Activated naive CD8-positive, alpha-beta T cell (primary cell): ENCODE results near the gene MYRFL.

ENCODE experiments used
- H3K27ac Mint-ChIP-seq: one replicate; pipeline ENCODE4 v1.8.0; 2021; ENCODE audit warnings: mixed read lengths
- H3K27me3 Mint-ChIP-seq: one replicate; pipeline ENCODE4 v1.8.0; 2021; ENCODE audit warnings: mixed read lengths
- H3K36me3 Mint-ChIP-seq: one replicate; pipeline ENCODE4 v1.8.0; 2021; ENCODE audit warnings: mixed read lengths
- H3K4me1 Mint-ChIP-seq: one replicate; pipeline ENCODE4 v1.8.0; 2021; ENCODE audit warnings: low read depth, mixed read lengths
- H3K4me3 Mint-ChIP-seq: one replicate; pipeline ENCODE4 v1.8.0; 2021; ENCODE audit warnings: mild to moderate bottlenecking, mixed read lengths
- H3K9me3 Mint-ChIP-seq: one replicate; pipeline ENCODE4 v1.8.0; 2021; ENCODE audit warnings: low read depth, mixed read lengths

Gene MYRFL

DNA sequence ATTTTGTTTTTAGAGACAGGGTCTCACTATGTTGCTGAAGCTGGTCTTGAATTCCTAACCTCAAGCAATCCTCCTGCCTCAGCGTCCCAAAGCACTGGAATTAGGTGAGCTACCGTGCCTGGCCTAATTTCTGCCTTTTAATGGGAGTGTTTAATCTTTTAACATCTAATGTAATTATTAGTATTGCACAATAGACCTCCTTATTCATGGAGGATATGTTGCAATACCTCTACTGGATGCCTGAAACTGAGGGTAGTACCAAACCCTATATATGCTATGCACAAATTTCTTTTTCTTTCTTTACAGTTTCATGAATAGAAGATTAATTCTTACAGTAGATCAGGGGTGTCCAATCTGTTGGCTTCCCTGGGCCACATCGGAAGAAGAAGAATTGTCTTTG, 47.8 kb downstream of the MYRFL start:
- Mint-ChIP-seq H3K4me3 (no peak overlapping the region), H3K27ac (no peak overlapping the region), H3K27me3 (peaks cover 11% of the 10 kb centered on the region), H3K4me1 (no peaks in the 10 kb centered on the region), H3K9me3 (no peaks in the 10 kb centered on the region), H3K36me3 (no peaks in the 10 kb centered on the region)

DNA sequence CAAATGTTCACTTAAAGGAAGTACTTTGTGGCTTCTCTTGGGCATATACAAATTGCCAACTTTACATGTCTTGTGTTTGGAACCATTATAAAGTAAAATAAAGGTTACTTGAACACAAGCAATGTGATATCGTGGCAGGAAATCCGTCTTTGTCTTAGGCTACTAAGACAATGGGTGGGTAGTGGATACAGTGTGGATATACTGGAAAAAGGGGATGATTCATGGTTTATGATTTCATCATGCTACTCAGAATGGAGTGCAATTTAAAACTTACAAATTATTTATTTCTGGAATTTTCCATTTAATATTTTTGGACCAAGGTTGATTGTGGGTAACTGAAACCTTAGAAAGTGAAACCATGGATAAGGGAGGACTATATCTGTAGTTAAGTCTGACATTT, 48.4 kb downstream of the MYRFL start:
- H3K36me3 Mint-ChIP-seq: no peaks in the 10 kb centered on the region
- no peak overlapping the region for H3K27ac Mint-ChIP-seq
- no peak overlapping the region for H3K4me3 Mint-ChIP-seq
- no peaks in the 10 kb centered on the region for H3K4me1 Mint-ChIP-seq
- H3K9me3 Mint-ChIP-seq: no peaks in the 10 kb centered on the region
- H3K27me3 Mint-ChIP-seq: peaks cover 12% of the 10 kb centered on the region

DNA sequence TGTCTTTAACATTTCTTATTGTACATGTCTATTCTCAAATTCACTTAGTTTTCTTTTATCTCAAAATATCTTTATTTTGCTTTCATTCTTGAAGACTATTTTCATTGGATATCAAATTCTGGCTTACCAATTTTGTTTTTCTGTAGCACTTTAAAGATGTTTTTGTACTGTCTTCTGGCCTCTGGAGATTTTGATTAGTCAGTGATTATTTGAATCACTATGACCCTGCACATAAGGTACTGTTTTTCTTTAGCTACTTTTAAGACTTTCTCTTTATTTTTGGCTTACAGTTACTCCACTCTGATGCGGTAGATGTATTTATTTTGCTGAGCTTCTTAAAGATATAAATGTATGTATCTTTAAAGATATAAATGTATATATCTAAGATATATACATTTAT, 49.6 kb downstream of the MYRFL start:
- Mint-ChIP-seq H3K27me3 (peaks cover 16% of the 10 kb centered on the region), H3K9me3 (no peaks in the 10 kb centered on the region), H3K4me3 (no peak overlapping the region), H3K36me3 (no peaks in the 10 kb centered on the region), H3K4me1 (peaks cover 3% of the 10 kb centered on the region), H3K27ac (no peak overlapping the region)

DNA sequence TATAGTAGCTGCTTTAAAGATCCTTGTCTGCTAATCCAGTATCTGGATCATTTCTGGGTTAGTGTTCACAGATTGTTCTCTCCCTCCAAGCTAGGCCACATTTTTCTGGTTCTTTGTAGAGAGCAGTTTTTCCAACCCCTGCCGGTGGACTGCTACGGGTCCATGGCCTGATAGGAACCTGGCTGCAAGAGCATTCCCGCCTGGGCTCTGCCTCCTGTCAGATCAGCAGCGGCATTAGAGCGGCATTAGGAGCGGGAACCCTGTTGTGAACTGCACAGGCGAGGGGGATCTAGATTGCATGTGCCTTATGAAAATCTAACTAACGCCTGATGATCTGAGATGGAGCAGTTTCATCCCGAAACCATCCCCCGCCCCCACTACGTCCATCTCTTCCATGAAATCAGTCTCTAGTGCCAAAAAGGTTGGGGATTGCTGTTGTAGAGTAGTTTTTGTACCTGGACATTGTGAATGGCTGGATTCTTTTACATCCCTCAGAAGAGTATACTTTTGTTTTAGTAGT, 50.4 kb downstream of the MYRFL start:
- Mint-ChIP-seq H3K27me3 (peaks cover 10% of the 10 kb centered on the region), H3K36me3 (no peaks in the 10 kb centered on the region), H3K4me3 (no peak overlapping the region), H3K27ac (no peak overlapping the region), H3K9me3 (no peaks in the 10 kb centered on the region), H3K4me1 (peaks cover 3% of the 10 kb centered on the region)

DNA sequence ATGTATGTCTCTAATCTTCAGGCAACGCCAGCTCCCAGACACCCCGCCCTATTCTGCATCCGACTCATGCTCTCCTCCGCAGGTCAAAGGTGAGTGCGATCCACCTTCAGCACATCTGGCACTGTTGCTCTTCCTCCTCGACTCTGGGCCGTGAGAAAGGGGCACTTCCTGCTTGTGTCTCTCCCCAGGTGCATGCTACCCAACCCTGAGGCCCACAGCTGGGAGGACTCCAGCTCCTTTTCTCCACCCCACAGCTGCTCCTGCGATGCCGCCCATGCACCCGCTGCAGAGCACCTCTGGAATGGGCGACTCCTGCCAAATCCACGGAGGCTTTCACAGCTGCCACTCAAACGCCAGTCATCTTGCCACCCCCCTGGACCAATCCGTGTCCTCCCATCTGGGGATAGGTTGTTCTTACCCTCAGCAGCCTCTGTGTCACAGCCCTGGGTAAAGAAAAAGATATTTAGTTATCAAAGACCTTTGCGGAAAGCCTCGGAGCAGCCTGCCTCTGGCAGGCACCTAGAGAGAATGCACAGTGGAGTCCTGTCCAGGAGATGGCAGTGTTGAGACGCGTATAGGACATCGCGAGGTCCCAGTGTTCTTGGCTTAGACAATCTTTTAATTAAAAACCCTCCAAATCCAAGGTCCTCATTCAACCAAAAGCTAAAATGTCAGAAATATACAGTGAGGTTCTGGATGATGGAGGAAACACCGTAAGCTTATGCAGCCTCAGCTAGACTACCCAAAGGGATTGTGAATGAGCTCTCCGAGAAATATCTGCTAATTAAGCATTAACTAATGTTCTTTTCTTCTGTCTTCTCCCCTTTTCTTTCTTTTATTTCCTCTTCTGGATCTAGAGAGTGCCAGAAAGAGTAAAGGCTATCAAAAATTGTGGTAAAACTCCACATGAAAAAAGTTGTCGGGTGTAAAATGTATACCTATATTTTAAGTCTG, 54.3 kb downstream of the MYRFL start:
- H3K4me3 Mint-ChIP-seq: no peak overlapping the region
- no peaks in the 10 kb centered on the region for H3K36me3 Mint-ChIP-seq
- no peaks in the 10 kb centered on the region for H3K9me3 Mint-ChIP-seq
- peaks cover 9% of the 10 kb centered on the region for H3K27me3 Mint-ChIP-seq
- no peak overlapping the region for H3K27ac Mint-ChIP-seq
- peaks cover 3% of the 10 kb centered on the region for H3K4me1 Mint-ChIP-seq

DNA sequence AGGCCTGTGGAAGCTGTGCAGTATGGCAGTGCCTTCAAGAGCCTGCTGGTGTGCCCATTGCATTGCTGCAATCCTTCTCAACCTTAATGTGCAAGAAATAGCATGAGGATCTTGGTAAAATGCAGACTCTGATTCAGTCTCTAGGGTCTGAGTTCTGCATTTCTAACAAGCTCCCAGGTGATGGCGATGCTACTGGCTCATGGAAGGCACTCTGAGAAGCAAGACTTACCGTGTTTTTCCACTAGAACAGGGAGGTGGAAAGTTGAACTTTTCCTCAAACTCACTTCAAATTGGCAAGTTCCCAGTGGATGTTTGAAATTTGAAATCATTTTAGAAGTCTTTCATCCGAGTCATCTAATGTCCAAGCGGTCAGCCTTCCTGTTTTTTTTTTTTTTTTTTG, 55.5 kb downstream of the MYRFL start:
- no peak overlapping the region for H3K27ac Mint-ChIP-seq

DNA sequence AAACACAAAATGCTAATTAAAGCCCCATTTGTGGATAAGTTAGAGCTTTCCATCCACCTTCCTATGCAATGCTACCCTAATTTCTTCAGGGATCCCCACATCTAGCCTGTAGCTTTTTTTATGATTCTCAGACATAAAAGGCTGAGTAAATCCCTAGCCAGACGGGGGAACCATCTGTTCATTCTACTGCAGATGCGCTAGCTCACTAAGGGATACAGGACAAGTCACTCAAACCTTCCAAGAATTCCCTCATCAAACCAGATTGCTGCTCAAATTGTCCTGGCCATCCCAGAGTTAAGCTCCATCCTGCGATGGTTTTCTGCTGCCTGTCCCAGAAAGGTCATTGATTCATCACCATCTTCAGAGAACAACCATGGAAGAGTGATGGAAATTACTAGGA, 56.7 kb downstream of the MYRFL start:
- H3K27ac Mint-ChIP-seq: no peak overlapping the region
- no peaks in the 10 kb centered on the region for H3K36me3 Mint-ChIP-seq
- peaks cover 8% of the 10 kb centered on the region for H3K27me3 Mint-ChIP-seq
- H3K4me1 Mint-ChIP-seq: peaks cover 3% of the 10 kb centered on the region
- no peaks in the 10 kb centered on the region for H3K9me3 Mint-ChIP-seq
- H3K4me3 Mint-ChIP-seq: no peak overlapping the region

More for the DNA sequence above, 55.5 kb downstream of the MYRFL start:
- Mint-ChIP-seq H3K4me1 (peaks cover 3% of the 10 kb centered on the region), H3K9me3 (no peaks in the 10 kb centered on the region), H3K27me3 (peaks cover 9% of the 10 kb centered on the region), H3K36me3 (no peaks in the 10 kb centered on the region), H3K4me3 (no peak overlapping the region)

DNA sequence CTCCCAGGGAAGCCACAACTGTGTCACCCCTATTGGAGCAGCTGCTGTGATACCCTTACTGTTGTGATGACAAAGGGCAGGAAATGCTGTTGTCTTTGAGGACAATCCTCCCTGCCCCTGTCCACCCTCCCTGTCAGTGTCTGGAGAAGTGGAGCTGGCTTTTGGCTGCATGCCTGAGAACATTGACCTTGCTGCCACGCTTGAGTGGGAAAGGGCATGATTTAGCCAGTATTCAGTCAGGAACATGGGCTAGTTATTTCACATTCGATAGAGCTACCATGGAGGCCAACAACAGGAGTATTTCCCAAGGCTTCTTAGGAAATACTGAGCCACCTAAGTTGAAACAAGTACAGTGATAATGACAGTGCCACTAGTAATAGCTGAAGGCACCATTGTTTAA, 59.4 kb downstream of the MYRFL start:
- Mint-ChIP-seq H3K36me3 (no peaks in the 10 kb centered on the region), H3K27me3 (peaks cover 3% of the 10 kb centered on the region), H3K9me3 (no peaks in the 10 kb centered on the region), H3K4me1 (peaks cover 1% of the 10 kb centered on the region), H3K27ac (no peak overlapping the region), H3K4me3 (no peak overlapping the region)

DNA sequence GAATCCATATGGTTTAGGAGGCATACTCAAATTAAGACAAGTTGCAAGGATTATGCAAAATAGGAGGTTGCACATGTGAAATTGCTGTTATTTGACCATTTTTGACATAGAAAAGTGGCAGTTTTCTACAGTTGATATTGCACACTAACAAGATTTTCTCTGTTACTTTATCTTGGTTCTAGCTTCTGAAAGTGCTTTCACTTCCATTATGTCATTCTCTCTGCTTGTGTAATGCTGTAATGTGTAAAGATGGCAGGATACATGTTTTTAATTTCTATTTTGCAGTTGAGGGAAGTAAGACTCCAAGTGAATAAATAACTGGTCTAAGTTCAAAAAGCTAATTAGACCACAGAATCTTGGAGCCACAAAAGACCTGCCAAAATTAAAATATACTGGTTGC, 60.6 kb downstream of the MYRFL start:
- Mint-ChIP-seq H3K4me3 (no peak overlapping the region), H3K27ac (no peak overlapping the region), H3K4me1 (no peaks in the 10 kb centered on the region), H3K27me3 (peaks cover 1% of the 10 kb centered on the region), H3K9me3 (no peaks in the 10 kb centered on the region), H3K36me3 (no peaks in the 10 kb centered on the region)

DNA sequence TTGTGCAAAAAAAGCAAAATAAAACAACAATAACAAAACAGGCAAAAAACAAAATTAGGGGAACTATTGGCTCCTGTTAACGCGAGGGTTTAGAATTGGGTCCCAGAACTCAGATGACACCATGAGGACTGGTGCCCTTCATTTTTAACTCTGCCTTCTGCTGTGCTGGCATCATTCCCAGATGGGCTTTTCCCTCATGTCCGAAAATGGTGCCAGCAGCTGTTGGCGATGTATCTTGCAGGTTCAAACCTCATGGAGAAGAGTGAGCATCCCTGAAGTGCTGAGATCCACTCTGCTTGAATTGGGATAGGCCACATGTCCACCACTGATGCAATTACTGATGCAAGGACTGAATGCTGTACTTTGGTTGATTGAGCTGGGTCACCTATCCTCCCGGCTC, 61.1 kb downstream of the MYRFL start:
- Mint-ChIP-seq H3K4me1 (no peaks in the 10 kb centered on the region), H3K9me3 (no peaks in the 10 kb centered on the region), H3K27ac (no peak overlapping the region), H3K27me3 (peaks cover 1% of the 10 kb centered on the region), H3K4me3 (no peak overlapping the region), H3K36me3 (no peaks in the 10 kb centered on the region)

DNA sequence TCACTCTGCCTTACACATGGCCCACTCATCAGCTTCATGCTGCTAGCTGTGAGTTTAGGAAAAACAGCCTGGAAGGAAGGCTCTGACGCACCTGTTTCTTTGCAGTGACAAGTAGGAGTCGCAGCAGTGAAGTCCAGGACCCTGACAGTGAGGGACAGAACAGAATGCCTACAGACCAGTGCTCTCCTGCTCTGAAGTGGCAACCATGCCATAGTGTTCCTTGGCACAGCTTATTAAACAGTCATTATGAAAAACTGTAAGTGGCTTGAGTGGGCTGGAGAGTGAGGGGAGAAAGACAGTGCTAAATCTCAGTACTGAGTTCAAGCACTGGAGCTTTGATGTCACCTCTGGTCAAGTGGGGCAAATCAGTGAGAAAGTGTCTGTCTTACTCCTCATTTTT, 61.7 kb downstream of the MYRFL start:
- H3K27ac Mint-ChIP-seq: no peak overlapping the region
- no peaks in the 10 kb centered on the region for H3K36me3 Mint-ChIP-seq
- no peaks in the 10 kb centered on the region for H3K4me1 Mint-ChIP-seq
- H3K27me3 Mint-ChIP-seq: peaks cover 1% of the 10 kb centered on the region
- no peaks in the 10 kb centered on the region for H3K9me3 Mint-ChIP-seq
- H3K4me3 Mint-ChIP-seq: no peak overlapping the region

DNA sequence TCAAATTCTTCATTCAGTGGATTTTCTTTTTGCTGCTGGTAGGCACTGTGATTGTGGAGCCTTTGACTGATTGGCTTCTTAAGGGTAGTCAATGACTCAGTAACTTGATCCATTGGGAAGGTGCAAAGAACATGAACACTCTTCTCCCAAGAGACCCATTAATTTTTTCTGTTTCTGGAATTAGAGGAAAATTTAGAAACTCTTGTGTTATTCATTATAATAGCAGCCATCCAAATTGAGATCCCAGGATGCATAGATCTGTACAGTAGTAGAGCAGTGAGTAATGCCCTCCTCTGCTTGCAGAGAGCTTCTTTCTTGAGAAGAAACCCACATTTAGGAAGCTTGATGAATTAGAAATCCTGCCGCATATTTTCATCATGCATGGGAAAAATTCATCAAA, 63.9 kb downstream of the MYRFL start:
- Mint-ChIP-seq H3K27ac (no peak overlapping the region), H3K36me3 (no peaks in the 10 kb centered on the region), H3K9me3 (no peaks in the 10 kb centered on the region), H3K4me3 (no peak overlapping the region), H3K27me3 (peaks cover 3% of the 10 kb centered on the region), H3K4me1 (no peaks in the 10 kb centered on the region)

DNA sequence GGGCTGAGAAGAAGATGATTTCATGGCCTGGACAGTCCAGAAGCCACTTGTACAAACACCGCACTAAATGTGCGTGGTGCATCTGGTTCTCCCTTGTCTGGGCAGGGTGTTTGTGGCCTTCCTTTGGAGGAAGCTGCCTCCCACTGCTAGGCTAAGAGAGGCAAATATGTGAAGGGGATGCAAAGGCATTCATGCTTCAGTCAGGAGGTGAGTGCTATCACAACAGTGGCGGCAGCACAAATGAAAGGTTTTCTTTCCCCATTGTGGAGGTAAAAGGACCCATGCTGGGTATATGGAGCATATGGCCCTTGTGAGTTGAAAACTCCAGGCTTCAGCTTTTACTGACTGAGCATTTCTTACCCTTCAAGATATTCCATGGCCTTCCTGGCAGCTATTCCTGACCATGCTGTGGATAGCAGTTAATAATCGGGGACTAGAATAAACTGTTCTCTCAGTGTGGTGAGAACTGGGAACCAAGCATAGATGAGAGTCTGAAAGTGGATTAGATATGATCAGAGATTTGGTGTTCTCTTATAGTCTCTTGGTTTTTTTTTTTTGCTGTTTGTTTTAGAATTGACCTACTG, 69.9 kb downstream of the MYRFL start:
- H3K4me3 Mint-ChIP-seq: no peak overlapping the region
- no peaks in the 10 kb centered on the region for H3K4me1 Mint-ChIP-seq
- no peaks in the 10 kb centered on the region for H3K9me3 Mint-ChIP-seq
- H3K36me3 Mint-ChIP-seq: no peaks in the 10 kb centered on the region
- H3K27me3 Mint-ChIP-seq: peaks cover 7% of the 10 kb centered on the region
- H3K27ac Mint-ChIP-seq: no peak overlapping the region

DNA sequence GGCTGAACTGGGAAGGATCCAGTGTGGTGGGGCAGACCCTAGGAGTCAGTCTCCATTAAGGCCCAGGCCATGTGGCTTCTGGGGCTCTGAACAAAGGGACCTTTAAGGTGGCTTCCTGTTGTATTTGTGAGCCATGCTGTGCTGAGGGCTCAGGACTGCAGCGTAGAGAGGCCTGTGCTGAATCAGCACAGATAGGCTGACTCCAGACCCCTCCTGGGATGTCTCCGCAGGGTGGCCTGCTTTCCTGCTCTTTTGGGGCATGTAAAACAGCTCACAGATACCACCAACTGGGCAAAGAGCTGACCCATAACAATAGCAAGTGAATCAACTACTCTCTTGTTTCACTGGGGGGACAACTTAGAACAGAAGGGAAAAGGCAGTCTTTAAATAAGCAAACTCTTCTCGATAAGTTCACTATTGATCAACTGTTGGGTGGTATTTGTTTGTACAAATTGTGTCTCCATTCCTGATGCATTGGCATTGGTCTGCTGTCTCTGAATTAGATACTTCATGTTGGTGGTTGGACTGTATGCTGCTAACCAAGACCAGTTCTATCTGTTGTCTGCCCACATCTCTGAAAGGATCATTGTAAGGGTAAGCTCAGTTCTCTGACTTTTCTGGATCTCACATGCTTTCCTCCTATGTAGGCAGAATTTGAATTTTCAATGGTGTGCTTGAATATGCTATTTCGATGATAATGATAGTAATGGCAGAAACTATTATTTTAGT, 71.8 kb downstream of the MYRFL start:
- H3K36me3 Mint-ChIP-seq: no peaks in the 10 kb centered on the region
- no peak overlapping the region for H3K4me3 Mint-ChIP-seq
- peaks cover 7% of the 10 kb centered on the region for H3K27me3 Mint-ChIP-seq
- H3K4me1 Mint-ChIP-seq: no peaks in the 10 kb centered on the region
- H3K27ac Mint-ChIP-seq: no peak overlapping the region
- no peaks in the 10 kb centered on the region for H3K9me3 Mint-ChIP-seq

DNA sequence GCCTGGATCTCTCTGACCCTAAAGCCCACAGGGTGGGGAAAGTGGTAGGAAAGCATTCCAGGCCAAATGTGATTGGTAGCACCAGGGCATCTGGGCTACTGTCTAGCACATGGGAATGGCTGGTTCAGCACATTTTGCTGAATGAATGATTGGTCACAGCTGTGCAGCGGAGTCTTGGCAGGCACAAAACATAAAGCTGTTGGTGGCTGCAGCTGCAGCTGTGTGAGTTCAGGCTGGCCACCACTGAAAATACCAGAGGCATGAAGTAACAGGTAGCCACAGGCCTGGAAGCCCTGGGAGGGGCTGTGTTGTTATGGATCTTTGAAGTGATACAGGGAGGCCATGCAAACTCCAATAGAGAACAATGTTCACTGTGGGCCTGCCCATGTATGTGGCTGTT, 72.7 kb downstream of the MYRFL start:
- no peak overlapping the region for H3K27ac Mint-ChIP-seq
- no peaks in the 10 kb centered on the region for H3K9me3 Mint-ChIP-seq
- peaks cover 5% of the 10 kb centered on the region for H3K27me3 Mint-ChIP-seq
- no peaks in the 10 kb centered on the region for H3K36me3 Mint-ChIP-seq
- no peaks in the 10 kb centered on the region for H3K4me1 Mint-ChIP-seq
- no peak overlapping the region for H3K4me3 Mint-ChIP-seq
